Neutrophil (primary cell): Measurements from ENCODE around the gene CBFB.

ENCODE experiments used
- H3K27ac ChIP-seq: fragments of 200-600 bp; sonication (generic); 2 replicates; pipeline ENCODE4 v1.5.1; 2016; ENCODE audit warnings: mild to moderate bottlenecking, moderate library complexity
- H3K27me3 ChIP-seq: fragments of 200-600 bp; sonication (generic); 2 replicates; pipeline ENCODE4 v1.6.0; 2016; ENCODE audit warnings: mild to moderate bottlenecking
- H3K36me3 ChIP-seq: fragments of 200-600 bp; sonication (generic); 2 replicates; pipeline ENCODE4 v1.5.1; 2017
- H3K4me1 ChIP-seq, 2 experiments: fragments of 200-600 bp in 1 of 2; sonication (generic) in 1 of 2; 1 replicate in 1 of 2; 2 replicates in 1 of 2; pipeline versions ENCODE4 v1.5.1 to v1.6.1; 2013 to 2016; ENCODE audit warnings: low read depth in 1 of 2, low read length in 1 of 2, mild to moderate bottlenecking in 1 of 2, moderate library complexity in 1 of 2; ENCODE audit not compliant: control insufficient read depth in 1 of 2, insufficient read depth in 1 of 2
- H3K4me3 ChIP-seq, 2 experiments: fragments of 200-600 bp in 1 of 2; sonication (generic) in 1 of 2; 1 replicate in 1 of 2; 2 replicates in 1 of 2; pipeline ENCODE4 v1.5.1; 2013 to 2016; ENCODE audit warnings: low read depth in 1 of 2, low read length in 1 of 2, mild to moderate bottlenecking in 1 of 2, moderate library complexity in 1 of 2
- H3K9me3 ChIP-seq: fragments of 200-600 bp; sonication (generic); 2 replicates; pipeline ENCODE4 v1.5.1; 2016
- CTCF ChIP-seq: fragments of 200-600 bp; sonication (generic); IDR thresholded peaks from 2 replicates; pipeline ENCODE4 v1.5.1; 2016; ENCODE audit warnings: antibody characterized with exemption

CBFB gene

DNA sequence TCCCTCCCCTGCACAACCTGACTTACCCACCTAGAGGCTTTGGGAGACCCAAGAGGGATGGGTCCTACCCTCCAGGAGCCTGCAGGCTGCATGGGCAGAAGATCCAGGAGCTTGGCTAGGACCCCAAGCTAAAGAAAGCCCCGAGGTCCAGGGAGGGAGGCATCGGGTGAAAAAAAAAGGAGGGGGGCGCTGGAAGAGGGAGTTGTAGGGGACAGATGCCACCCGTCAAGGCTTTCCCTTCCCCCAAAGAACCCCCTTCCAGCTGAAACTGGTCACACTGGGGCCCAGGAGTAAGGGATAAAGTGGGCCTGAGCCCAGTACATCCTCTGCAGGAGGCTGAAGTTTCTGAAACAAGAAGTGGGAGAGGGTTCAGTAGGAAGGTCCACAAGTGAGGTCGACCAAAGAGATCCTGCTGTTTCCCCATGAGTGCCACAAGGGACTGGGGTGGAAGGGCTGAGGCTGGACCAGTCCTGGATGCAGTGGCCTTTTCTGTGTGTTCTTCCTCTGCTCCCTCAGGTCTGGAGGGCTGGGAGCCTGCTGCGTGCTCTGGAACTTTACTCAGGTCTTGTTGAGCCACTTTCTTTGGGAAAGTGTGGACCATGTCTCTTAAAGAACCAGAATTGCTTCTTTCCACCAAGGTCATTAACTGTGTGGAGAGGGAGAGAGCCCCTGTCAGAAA, 14.2 kb upstream of the CBFB start:
- Histone ChIP-seq H3K27ac (no peak overlapping the region), H3K4me3 (peak overlapping the region in 1 of 2 experiments; percentile 8), H3K4me1 (peaks cover 10 to 11% of the 10 kb centered on the region in 2 experiments), H3K9me3 (no peaks in the 10 kb centered on the region), H3K27me3 (peaks cover 61% of the 10 kb centered on the region), H3K36me3 (no peaks in the 10 kb centered on the region)
- TF ChIP-seq CTCF, result no peak

DNA sequence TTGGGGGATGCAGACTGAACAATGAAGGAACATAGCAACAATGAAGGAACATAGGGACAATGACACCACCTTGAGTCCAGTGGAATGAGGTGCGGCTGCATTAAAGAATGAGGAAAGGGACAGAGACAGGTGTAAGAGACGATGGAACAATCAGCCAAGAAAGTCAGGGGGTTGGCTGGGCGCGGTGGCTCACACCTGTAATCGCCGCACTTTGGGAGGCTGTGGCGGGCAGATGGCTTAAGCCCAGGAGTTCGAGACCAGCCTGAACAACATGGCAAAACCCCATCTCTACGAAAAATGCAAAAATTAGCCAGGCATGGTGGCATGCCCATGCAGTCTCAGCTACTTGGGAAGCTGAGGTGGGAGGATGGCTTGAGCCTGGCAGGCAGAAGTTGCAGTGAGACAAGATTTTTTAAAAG, 13.6 kb upstream of the CBFB start:
- Histone ChIP-seq H3K4me1 (peaks cover 10 to 11% of the 10 kb centered on the region in 2 experiments), H3K27ac (no peak overlapping the region), H3K27me3 (peaks cover 61% of the 10 kb centered on the region), H3K4me3 (no peak overlapping the region), H3K9me3 (no peaks in the 10 kb centered on the region), H3K36me3 (no peaks in the 10 kb centered on the region)
- no peak for TF ChIP-seq CTCF

GRCh38 chr16:67016143-67016542, 12.8 kb upstream of the CBFB start:
- TF ChIP-seq CTCF, result no peak
- Histone ChIP-seq H3K4me1 (peaks cover 10 to 11% of the 10 kb centered on the region in 2 experiments), H3K9me3 (no peaks in the 10 kb centered on the region), H3K4me3 (no peak overlapping the region), H3K27me3 (peaks cover 60% of the 10 kb centered on the region), H3K27ac (no peak overlapping the region), H3K36me3 (no peaks in the 10 kb centered on the region)

GRCh38 chr16:67016681-67017420, 12.1 kb upstream of the CBFB start:
- Histone ChIP-seq H3K27me3 (peaks cover 53% of the 10 kb centered on the region), H3K9me3 (no peaks in the 10 kb centered on the region), H3K4me1 (peaks cover 10 to 11% of the 10 kb centered on the region in 2 experiments), H3K27ac (no peak overlapping the region), H3K36me3 (no peaks in the 10 kb centered on the region), H3K4me3 (no peak overlapping the region)
- no peak for TF ChIP-seq CTCF

GRCh38 chr16:67017421-67017750, 11.6 kb upstream of the CBFB start:
- peaks cover 10 to 11% of the 10 kb centered on the region in 2 experiments for H3K4me1 ChIP-seq
- H3K4me3 ChIP-seq, result no peak overlapping the region
- peaks cover 48% of the 10 kb centered on the region for H3K27me3 ChIP-seq
- no peaks in the 10 kb centered on the region for H3K36me3 ChIP-seq
- H3K27ac ChIP-seq, result no peak overlapping the region
- no peaks in the 10 kb centered on the region for H3K9me3 ChIP-seq
- TF ChIP-seq CTCF, result no peak
